SU-DHL-6 (cell line): ENCODE measurements around the gene ZCCHC7.
A peak's percentile ranks its signal among the peaks of the same experiment; 100 is the strongest.

Experiments
- H2AFZ ChIP-seq: fragments of 200-600 bp; sonication (generic); 2 replicates; pipeline ENCODE4 v1.6.1; 2014; ENCODE audit warnings: low read depth, mild to moderate bottlenecking, moderate library complexity, mixed read lengths, antibody characterized with exemption, low read length; ENCODE audit not compliant: severe bottlenecking
- H3F3A ChIP-seq: fragments of 200-600 bp; shearing (Covaris generic); 2 replicates; pipeline ENCODE4 v1.6.0; 2016; ENCODE audit warnings: antibody characterized with exemption, mild to moderate bottlenecking; ENCODE audit not compliant: insufficient read depth
- H3K27ac ChIP-seq: fragments of 200-600 bp; sonication (generic); 2 replicates; pipeline ENCODE4 v1.5.1; 2016; ENCODE audit warnings: low read depth, mild to moderate bottlenecking, low read length, moderate library complexity, mixed read lengths
- H3K27me3 ChIP-seq: fragments of 200-600 bp; sonication (generic), shearing (Covaris generic); 2 replicates; pipeline ENCODE4 v1.6.0; 2014; ENCODE audit warnings: mild to moderate bottlenecking, low read length
- H3K36me3 ChIP-seq: fragments of 200-600 bp; sonication (generic); 2 replicates; pipeline ENCODE4 v1.6.1; 2014; ENCODE audit warnings: mild to moderate bottlenecking, low read length, mixed read lengths
- H3K4me2 ChIP-seq: fragments of 300-600, 200-600 bp; shearing (Covaris generic), sonication (generic); 2 replicates; pipeline ENCODE4 v1.6.0; 2014; ENCODE audit warnings: low read length, low read depth, mild to moderate bottlenecking; ENCODE audit not compliant: poor library complexity, severe bottlenecking
- H3K4me3 ChIP-seq: fragments of 200-600 bp; sonication (generic); 2 replicates; pipeline ENCODE4 v1.5.1; 2014; ENCODE audit warnings: antibody characterized with exemption, low read length, mild to moderate bottlenecking, mixed read lengths; ENCODE audit not compliant: insufficient read depth, poor library complexity, severe bottlenecking
- H3K79me2 ChIP-seq: fragments of 200-600 bp; sonication (generic); 2 replicates; pipeline ENCODE4 v1.6.1; 2014; ENCODE audit warnings: mild to moderate bottlenecking, low read length, moderate library complexity; ENCODE audit not compliant: insufficient read depth
- H3K9ac ChIP-seq: fragments of 200-600 bp; sonication (generic); 2 replicates; pipeline ENCODE4 v1.7.0; 2014; ENCODE audit warnings: mild to moderate bottlenecking, low read length
- H3K9me2 ChIP-seq: fragments of 200-600 bp; sonication (generic); replicated peaks from 2 replicates; pipeline ENCODE4 v1.6.1; 2014; ENCODE audit warnings: low read length; ENCODE audit not compliant: insufficient read depth
- H3K9me3 ChIP-seq: fragments of 200-600 bp; sonication (generic); 2 replicates; pipeline ENCODE4 v1.6.1; 2014; ENCODE audit warnings: low read length, mixed read lengths; ENCODE audit not compliant: insufficient read depth
- H4K20me1 ChIP-seq: fragments of 200-600 bp; sonication (generic); 2 replicates; pipeline ENCODE4 v1.6.1; 2014; ENCODE audit warnings: low read depth, mild to moderate bottlenecking, antibody characterized with exemption, low read length, moderate library complexity, mixed read lengths
- CTCF ChIP-seq: fragments of 200-600 bp; sonication (generic); IDR thresholded peaks from one replicate; pipeline ENCODE4 v1.5.1; 2017; ENCODE audit warnings: antibody characterized with exemption, mild to moderate bottlenecking, low read length, moderate library complexity; ENCODE audit not compliant: insufficient read depth, poor library complexity, severe bottlenecking
- EZH2phosphoT487 ChIP-seq: fragments of 200-600 bp; sonication (generic), shearing (Covaris generic); conservative IDR thresholded peaks from 2 replicates; pipeline ENCODE4 v1.6.1; 2018; ENCODE audit warnings: mild to moderate bottlenecking, antibody characterized with exemption, low read length, moderate library complexity, mixed read lengths

The ZCCHC7 gene

GRCh38 chr9:37174247-37174646 lies 53.9 kb downstream of the ZCCHC7 start:
- H3K9ac ChIP-seq = no peak overlapping the region
- no peaks in the 10 kb centered on the region for H3K27me3 ChIP-seq
- peaks cover 7% of the 10 kb centered on the region for H3F3A ChIP-seq
- no peak overlapping the region for H3K4me2 ChIP-seq
- H3K27ac ChIP-seq = no peak overlapping the region
- H3K9me3 ChIP-seq = no peaks in the 10 kb centered on the region
- H3K4me3 ChIP-seq = no peak overlapping the region
- no peaks in the 10 kb centered on the region for H3K9me2 ChIP-seq
- H3K36me3 ChIP-seq = peaks cover 3% of the 10 kb centered on the region; the same call in 1 of the 2 replicates
- peaks cover 67% of the 10 kb centered on the region for H3K79me2 ChIP-seq
- no peak for TF ChIP-seq EZH2phosphoT487
- no peak for TF ChIP-seq CTCF
- H2AFZ ChIP-seq = no peak overlapping the region
- H4K20me1 ChIP-seq = no peaks in the 10 kb centered on the region

- H3K4me3 ChIP-seq = no peak overlapping the region
- H3K4me2 ChIP-seq = no peak overlapping the region
- H2AFZ ChIP-seq = no peak overlapping the region
- peaks cover 17% of the 10 kb centered on the region; the same call in 1 of the 2 replicates for H3K36me3 ChIP-seq
- TF ChIP-seq CTCF (no peak), EZH2phosphoT487 (no peak)
- peaks cover 31% of the 10 kb centered on the region for H3F3A ChIP-seq
- no peaks in the 10 kb centered on the region for H3K9me2 ChIP-seq
- H3K79me2 ChIP-seq = peaks cover 58% of the 10 kb centered on the region
- H4K20me1 ChIP-seq = no peaks in the 10 kb centered on the region
- H3K27me3 ChIP-seq = no peaks in the 10 kb centered on the region
- H3K27ac ChIP-seq = no peak overlapping the region
- H3K9ac ChIP-seq = no peak overlapping the region
- no peaks in the 10 kb centered on the region for H3K9me3 ChIP-seq
These were observed 58.4 kb downstream of the ZCCHC7 start for GRCh38 chr9:37178742-37179141.

DNA sequence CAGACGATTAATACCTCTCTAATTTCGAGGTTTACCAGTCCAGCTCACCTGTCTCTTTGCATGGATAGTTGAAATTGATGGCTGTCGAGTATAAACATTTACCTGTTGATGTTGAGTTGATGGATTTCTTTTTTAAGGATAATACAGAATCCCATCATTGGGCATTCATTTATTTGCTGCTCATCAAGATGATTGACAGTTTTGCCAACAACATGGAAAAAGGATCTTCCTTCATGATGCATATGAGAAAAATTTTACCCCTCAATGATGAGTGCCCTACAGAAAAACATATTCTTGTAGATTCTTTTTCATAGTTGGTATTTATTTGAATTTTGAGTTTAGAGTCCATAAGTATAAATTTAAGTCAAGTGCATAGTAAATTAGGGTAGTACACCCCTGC lies 59.2 kb downstream of the ZCCHC7 start:
- H3K79me2 ChIP-seq = peaks cover 62% of the 10 kb centered on the region
- no peaks in the 10 kb centered on the region for H3K9me2 ChIP-seq
- no peaks in the 10 kb centered on the region for H4K20me1 ChIP-seq
- H3K9me3 ChIP-seq = no peaks in the 10 kb centered on the region
- H3K27ac ChIP-seq = peak overlapping the region; percentile 9; the same call in 1 of the 2 replicates
- H2AFZ ChIP-seq = no peak overlapping the region
- no peak overlapping the region for H3K4me2 ChIP-seq
- peaks cover 17% of the 10 kb centered on the region; the same call in 1 of the 2 replicates for H3K36me3 ChIP-seq
- no peak overlapping the region for H3K9ac ChIP-seq
- H3K4me3 ChIP-seq = no peak overlapping the region
- H3F3A ChIP-seq = peaks cover 31% of the 10 kb centered on the region
- H3K27me3 ChIP-seq = no peaks in the 10 kb centered on the region
- no peak for TF ChIP-seq EZH2phosphoT487
- TF ChIP-seq CTCF = no peak
